Memory B cell (primary cell): ENCODE measurements around the gene HEXIM1.

Experiments used
- ATAC-seq: fragments of 150-1000 bp; cut with Tn5 transposase; 2 replicates; pipeline ENCODE4 v1.10.0; 2021; ENCODE audit warnings: low read depth, mild to moderate bottlenecking, moderate library complexity
- DNase-seq, 2 donors: peaks; one replicate each; pipeline ENCODE4 v3.0.0; 2022; ENCODE audit warnings: low spot score in 2 of 2
- H3K27ac Mint-ChIP-seq: one replicate; pipeline ENCODE4 v1.8.0; 2022; ENCODE audit warnings: mild to moderate bottlenecking, moderate library complexity, mixed read lengths
- H3K27me3 Mint-ChIP-seq: one replicate; pipeline ENCODE4 v1.8.0; 2022; ENCODE audit warnings: mixed read lengths
- H3K36me3 Mint-ChIP-seq: one replicate; pipeline ENCODE4 v1.8.0; 2022; ENCODE audit warnings: mild to moderate bottlenecking, mixed read lengths
- H3K4me1 Mint-ChIP-seq: one replicate; pipeline ENCODE4 v1.8.0; 2022; ENCODE audit warnings: mixed read lengths
- H3K4me3 Mint-ChIP-seq: one replicate; pipeline ENCODE4 v1.8.0; 2022; ENCODE audit warnings: mild to moderate bottlenecking, moderate library complexity, mixed read lengths
- H3K9me3 Mint-ChIP-seq: one replicate; pipeline ENCODE4 v1.8.0; 2022; ENCODE audit warnings: mixed read lengths

Gene HEXIM1

DNA sequence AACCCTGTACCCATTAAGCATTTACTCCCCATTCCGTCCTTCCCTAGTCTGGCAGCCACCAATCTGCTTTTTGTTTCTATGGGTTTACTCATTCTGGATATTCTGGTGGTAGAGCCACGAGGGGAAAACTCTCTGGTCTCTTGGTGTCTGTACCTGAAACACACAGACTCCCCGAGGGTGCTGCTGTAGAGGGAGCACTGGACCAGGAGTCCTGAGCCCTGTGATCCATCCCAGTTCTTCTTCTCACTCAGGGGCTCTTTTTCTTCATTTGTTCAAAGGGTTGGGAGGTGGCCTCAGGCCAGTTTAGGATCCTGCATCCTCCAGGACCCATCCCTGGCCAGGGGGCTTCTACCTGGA, 27.5 kb downstream of the HEXIM1 start:
- peaks cover 5% of the 10 kb centered on the region for H3K4me1 Mint-ChIP-seq
- no peak overlapping the region for H3K4me3 Mint-ChIP-seq
- DNase-seq = no peak
- H3K36me3 Mint-ChIP-seq = no peaks in the 10 kb centered on the region
- no peak overlapping the region for H3K27ac Mint-ChIP-seq
- no peaks in the 10 kb centered on the region for H3K9me3 Mint-ChIP-seq
- no peak for ATAC-seq
- no peaks in the 10 kb centered on the region for H3K27me3 Mint-ChIP-seq

DNA sequence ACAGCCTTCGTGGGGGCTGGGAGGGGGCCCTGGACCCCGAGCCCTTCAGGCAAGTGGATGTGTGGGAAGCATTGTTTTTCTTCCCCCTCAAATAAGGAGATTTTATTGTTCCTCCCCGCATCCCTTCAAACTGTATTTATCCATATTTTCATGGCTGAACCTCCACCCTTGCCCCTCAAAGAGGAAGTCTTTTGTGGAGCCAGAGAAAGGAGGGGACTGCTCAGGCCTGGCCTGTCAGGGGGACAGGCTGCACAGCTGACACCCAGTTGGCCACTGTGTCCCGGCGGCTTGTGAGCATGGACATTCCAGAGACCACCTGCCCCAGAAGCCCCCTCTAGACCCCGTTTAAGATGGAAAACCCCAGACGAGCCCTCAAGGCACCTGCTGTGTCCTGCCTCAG, 29.3 kb downstream of the HEXIM1 start:
- Mint-ChIP-seq H3K27ac (no peak overlapping the region), H3K36me3 (no peaks in the 10 kb centered on the region), H3K4me3 (no peak overlapping the region), H3K9me3 (no peaks in the 10 kb centered on the region), H3K4me1 (peaks cover 5% of the 10 kb centered on the region), H3K27me3 (no peaks in the 10 kb centered on the region)
- ATAC-seq (no peak), DNase-seq (no peak)

DNA sequence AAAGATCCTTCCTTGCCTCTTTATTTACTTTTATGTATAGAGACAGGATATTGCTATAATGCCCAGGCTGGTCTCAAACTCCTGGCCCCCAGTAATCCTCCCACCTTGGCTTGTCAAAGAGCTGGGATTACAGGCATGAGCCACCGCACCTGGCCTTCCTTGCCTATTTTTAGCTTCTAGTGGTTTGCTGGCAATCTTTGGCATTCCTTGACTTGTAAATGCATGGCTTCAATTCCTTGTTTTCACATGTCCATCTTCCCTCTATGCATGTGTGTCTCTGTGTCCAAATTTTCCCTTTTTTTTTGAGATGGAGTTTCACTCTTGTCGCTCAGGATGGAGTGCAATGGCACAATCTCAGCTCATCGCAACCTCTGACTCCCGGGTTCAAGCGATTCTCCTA, 35.9 kb downstream of the HEXIM1 start:
- Mint-ChIP-seq H3K27ac (no peak overlapping the region), H3K4me1 (no peaks in the 10 kb centered on the region), H3K4me3 (no peak overlapping the region), H3K27me3 (peaks cover 5% of the 10 kb centered on the region), H3K36me3 (no peaks in the 10 kb centered on the region), H3K9me3 (no peaks in the 10 kb centered on the region)
- DNase-seq (no peak), ATAC-seq (no peak)

DNA sequence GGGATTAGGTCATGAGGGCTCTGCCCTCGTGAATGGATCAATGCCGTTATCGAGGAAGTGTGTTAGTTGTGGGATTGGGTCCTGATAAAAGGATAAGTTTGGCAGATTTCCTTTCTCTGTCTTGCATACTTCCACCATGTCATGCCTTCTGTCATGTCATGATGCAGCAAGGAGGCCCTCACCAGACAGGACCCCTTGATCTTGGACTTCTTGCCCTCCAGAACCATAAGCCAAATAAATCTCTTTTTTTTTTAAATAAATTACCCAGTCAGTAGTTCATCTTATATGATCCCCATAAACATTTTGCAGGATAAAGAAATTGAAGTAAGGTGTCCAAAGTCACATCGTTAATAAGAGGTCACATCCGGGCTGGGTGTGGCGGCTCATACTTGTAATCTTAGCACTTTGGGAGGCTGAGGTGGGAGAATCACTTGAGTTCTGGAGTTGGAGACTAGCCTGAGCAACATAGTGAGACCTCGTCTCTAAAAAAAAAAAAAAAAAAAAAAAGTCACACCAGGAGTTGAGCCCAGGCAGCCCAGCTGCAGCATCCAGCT, 38.6 kb downstream of the HEXIM1 start:
- ATAC-seq (no peak), DNase-seq (no peak)
- Mint-ChIP-seq H3K4me1 (no peaks in the 10 kb centered on the region), H3K27me3 (peaks cover 5% of the 10 kb centered on the region), H3K36me3 (no peaks in the 10 kb centered on the region), H3K4me3 (no peak overlapping the region), H3K27ac (no peak overlapping the region), H3K9me3 (no peaks in the 10 kb centered on the region)

DNA sequence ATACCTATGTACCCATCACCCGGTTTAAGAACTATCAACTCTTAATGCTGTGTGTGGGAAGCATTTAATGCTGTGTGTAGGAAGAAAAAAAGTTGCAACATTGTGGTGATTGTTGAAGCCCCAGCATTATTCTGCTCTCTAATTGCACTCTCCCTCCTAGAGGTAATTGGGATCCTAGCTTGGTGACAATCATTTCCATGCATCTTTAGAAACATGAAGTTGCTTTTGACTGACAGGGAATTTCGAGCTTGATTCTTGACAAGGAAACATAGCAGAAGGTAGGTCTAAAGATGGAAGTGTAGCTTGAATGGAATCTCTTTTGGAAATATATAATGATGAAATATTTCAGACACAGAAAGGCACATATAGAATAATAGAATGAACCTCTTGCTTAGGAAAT, 40.7 kb downstream of the HEXIM1 start:
- Mint-ChIP-seq H3K27ac (no peak overlapping the region), H3K4me3 (no peak overlapping the region)

DNA sequence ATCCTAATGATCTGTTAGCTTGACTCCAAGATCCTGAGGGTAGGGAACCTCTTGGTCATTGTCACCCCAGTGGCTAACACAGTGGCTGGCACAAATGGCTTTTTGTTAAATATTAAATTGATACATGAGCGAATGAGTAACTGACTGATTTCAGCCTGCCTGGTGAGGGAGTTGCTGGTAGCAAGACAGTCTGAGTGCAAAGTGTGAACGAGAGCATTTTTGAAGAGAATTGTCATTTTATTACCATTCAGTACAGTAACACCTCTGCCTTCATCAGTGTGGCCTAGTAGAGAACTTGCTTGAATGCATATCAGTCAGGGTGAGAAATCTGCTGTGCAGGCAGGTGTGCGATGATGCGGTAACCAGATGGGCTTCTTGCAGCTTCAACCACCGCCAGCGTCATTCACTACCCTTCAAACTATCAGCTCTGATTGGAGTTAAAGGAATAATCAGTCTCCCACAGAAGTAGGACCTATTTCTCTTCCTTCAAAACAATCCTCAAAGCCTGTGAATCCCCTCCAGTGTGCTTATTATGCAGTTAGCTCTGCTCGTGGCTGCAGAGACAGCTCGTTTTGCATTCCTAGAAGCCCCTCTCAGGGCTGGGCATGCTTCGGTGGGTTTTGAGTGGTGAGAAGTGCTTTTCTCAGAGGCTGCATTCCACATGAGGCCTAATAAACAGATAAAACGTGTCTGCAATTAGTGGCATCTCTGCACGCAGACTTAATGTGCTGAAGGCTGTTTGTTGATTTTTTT, 42.4 kb downstream of the HEXIM1 start:
- no peaks in the 10 kb centered on the region for H3K36me3 Mint-ChIP-seq

More for the DNA sequence above, 40.7 kb downstream of the HEXIM1 start:
- no peak for ATAC-seq
- DNase-seq = no peak
- Mint-ChIP-seq H3K27me3 (peaks cover 2% of the 10 kb centered on the region), H3K36me3 (no peaks in the 10 kb centered on the region), H3K4me1 (no peaks in the 10 kb centered on the region), H3K9me3 (no peaks in the 10 kb centered on the region)

DNA sequence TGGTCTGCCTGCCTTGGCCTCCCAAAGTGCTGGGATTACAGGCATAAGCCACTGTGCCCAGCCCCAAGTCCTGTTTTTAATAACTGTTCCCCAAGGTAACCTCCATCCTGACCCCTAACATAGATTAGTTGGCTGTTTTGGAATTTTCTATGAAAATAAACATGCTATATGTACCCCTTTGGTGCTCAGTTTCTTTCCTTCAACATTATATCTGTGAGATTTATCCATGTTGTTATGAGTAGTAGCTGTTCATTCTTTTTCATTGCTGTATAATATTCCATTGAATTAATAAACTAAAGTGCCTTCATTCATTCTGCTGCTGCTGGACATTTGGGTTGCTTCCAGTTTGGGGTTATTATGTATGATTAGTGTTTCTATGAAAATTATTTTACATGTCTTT, 47.1 kb downstream of the HEXIM1 start:
- DNase-seq (no peak), ATAC-seq (no peak)
- Mint-ChIP-seq H3K27ac (no peak overlapping the region), H3K36me3 (no peaks in the 10 kb centered on the region), H3K27me3 (no peaks in the 10 kb centered on the region), H3K4me1 (no peaks in the 10 kb centered on the region), H3K4me3 (no peak overlapping the region), H3K9me3 (no peaks in the 10 kb centered on the region)

More for the DNA sequence above, 42.4 kb downstream of the HEXIM1 start:
- Mint-ChIP-seq H3K27me3 (peaks cover 2% of the 10 kb centered on the region), H3K9me3 (no peaks in the 10 kb centered on the region), H3K4me3 (no peak overlapping the region), H3K27ac (no peak overlapping the region), H3K4me1 (no peaks in the 10 kb centered on the region)
- no peak for ATAC-seq
- DNase-seq = no peak

DNA sequence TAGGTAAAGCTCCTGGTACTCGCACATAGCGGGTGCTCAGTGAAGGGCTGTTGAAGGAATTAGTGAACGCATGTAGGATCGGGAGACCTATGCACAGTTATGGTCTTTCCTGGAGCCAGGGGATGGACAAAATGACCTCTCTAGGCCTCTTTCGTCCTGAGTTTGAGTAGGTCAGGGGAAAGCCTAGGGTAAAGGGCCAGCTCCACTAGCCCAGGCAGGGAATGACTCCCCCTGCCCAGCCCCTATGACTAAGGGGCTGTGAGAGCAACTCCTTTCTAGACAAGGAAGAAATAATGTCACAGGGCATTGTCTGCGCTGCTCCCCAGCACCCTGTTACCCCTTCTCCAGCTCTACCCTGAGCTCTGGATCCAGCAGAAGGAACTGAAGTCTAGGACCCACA, 48.8 kb downstream of the HEXIM1 start:
- Mint-ChIP-seq H3K36me3 (no peaks in the 10 kb centered on the region), H3K4me1 (no peaks in the 10 kb centered on the region), H3K27me3 (no peaks in the 10 kb centered on the region), H3K9me3 (no peaks in the 10 kb centered on the region), H3K27ac (no peak overlapping the region), H3K4me3 (no peak overlapping the region)
- DNase-seq (no peak), ATAC-seq (no peak)

DNA sequence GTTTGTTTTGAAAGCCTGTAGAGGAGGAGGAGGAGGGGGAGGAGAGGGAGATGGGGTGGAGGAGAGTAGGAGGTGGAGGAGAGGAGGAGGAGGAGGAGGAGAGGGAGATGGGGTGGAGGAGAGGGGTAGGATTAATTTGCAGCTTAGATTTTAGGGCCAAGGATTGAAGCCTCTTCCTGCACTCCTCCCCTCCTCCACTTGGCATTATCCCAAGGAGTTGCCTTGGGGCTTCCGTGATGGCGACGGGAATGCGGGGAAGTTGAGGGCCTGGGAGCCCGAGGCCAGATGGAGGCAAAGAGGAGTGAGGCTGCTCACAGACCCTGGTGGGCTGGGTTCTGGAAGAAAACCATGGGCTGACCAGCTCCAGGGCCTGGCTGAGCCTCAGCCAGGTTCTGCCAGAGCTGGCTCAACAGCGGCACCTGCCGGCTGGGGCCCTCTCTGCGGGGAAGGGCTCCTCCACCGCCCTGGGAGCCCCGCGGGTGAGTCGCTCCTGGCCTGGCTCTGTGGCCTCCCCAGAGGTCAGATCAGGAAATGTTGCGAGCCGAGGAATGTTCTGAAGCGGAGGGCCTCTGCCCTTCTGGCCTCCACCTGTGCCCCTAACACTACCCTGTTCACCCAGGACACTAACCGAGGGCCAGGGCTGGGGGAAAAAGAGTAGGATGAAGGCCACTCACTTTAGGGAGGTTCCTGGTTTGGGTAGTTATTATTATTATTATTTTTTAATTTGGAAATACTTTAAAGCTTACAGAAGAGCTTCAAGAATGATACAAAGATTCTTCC, 49.5 kb downstream of the HEXIM1 start:
- Mint-ChIP-seq H3K4me1 (no peaks in the 10 kb centered on the region), H3K9me3 (no peaks in the 10 kb centered on the region), H3K27ac (no peak overlapping the region), H3K27me3 (no peaks in the 10 kb centered on the region), H3K36me3 (no peaks in the 10 kb centered on the region), H3K4me3 (no peak overlapping the region)
- DNase-seq = peak; percentile 90 to 96
- peak; percentile 99 for ATAC-seq

DNA sequence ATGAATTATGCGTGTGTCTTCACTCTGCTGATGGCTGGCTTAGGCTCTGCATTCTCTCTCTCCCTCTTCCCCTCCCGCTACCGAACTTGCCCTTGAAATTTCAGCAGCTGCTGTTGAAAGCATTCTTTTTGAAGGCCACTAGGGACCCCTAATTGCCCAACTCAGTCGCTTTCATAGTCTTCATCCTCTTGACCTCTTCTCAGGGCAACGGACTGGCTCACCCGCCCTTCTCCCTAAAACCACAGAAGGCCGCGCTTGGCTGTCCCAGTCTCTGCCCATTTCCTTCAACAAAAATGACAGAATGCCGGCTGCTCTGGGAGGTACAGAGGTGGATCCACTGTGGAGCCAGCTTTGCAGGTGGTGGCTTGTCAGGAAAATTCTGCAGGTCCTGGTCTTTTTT, 52.4 kb downstream of the HEXIM1 start:
- peaks cover 3% of the 10 kb centered on the region for H3K4me1 Mint-ChIP-seq
- DNase-seq = no peak
- no peaks in the 10 kb centered on the region for H3K36me3 Mint-ChIP-seq
- H3K27ac Mint-ChIP-seq = no peak overlapping the region
- no peaks in the 10 kb centered on the region for H3K27me3 Mint-ChIP-seq
- no peaks in the 10 kb centered on the region for H3K9me3 Mint-ChIP-seq
- ATAC-seq = no peak
- H3K4me3 Mint-ChIP-seq = no peak overlapping the region

DNA sequence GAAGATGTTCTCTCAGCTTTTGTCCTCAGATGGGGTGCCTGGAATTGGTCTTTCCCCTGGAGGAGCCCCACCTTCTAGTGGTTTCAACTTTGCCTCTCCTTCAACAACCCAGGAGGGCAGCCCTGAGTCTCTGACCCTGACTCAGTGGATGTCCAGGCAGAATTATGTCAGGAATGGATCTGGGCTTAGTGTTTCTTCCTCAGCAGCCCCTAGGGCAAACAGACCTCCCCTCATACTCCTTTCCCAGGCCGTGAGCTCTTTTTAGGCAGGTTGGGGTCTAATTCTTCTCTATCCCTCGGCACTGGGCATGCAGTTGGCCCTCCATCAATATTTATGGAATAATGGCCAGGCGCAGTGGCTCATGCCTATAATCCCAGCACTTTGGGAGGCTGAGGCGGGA, 53.2 kb downstream of the HEXIM1 start:
- Mint-ChIP-seq H3K4me3 (no peak overlapping the region), H3K36me3 (no peaks in the 10 kb centered on the region), H3K9me3 (no peaks in the 10 kb centered on the region), H3K27me3 (no peaks in the 10 kb centered on the region), H3K27ac (no peak overlapping the region), H3K4me1 (peaks cover 3% of the 10 kb centered on the region)
- DNase-seq (no peak), ATAC-seq (no peak)
